K562 (cell line): ENCODE results near the gene ZNF48. TPM values are rescaled to one million over a fixed set of nuclear protein-coding genes. Genes with fewer than 3 reads are reported as not detected.

Experiments used
- ETV6 ChIP-seq, 3 experiments: fragments of 150-350 bp in 1 of 3; sonication (generic) in 1 of 3; formaldehyde crosslinking in 1 of 3; IDR thresholded peaks; 2 replicates each; pipeline versions ENCODE4 v1.6.1 to v1.8.0; 2014 to 2022; ENCODE audit warnings: borderline replicate concordance in 2 of 3, low read depth in 2 of 3, antibody characterized with exemption in 1 of 3, low read length in 1 of 3, mild to moderate bottlenecking in 1 of 3, missing genetic modification reagents in 1 of 3
- HNRNPK ChIP-seq: fragments of 200-400 bp; formaldehyde crosslinking; IDR thresholded peaks from one replicate; pipeline ENCODE4 v1.6.1; 2018; ENCODE audit warnings: mild to moderate bottlenecking, low read depth, low read length; ENCODE audit not compliant: poor library complexity, severe bottlenecking
- MYBL2 ChIP-seq, 2 experiments: fragments of 450-650 bp in 1 of 2; sonication (generic) in 1 of 2; formaldehyde crosslinking in 1 of 2; IDR thresholded peaks; 2 replicates each; pipeline versions ENCODE4 v1.6.1 to v1.8.1; 2017 to 2022; ENCODE audit warnings: borderline replicate concordance in 1 of 2, inconsistent platforms in 1 of 2, low read depth in 1 of 2, mild to moderate bottlenecking in 1 of 2, missing genetic modification reagents in 1 of 2, moderate library complexity in 1 of 2
- NONO ChIP-seq, 2 experiments: fragments of 200-400 bp in 1 of 2; fragments of 450-650 bp in 1 of 2; formaldehyde crosslinking in 1 of 2; IDR thresholded peaks; 2 replicates each; pipeline ENCODE4 v1.6.1; 2017; ENCODE audit warnings: low read depth in 2 of 2, mild to moderate bottlenecking in 2 of 2, moderate library complexity in 2 of 2, low read length in 1 of 2
- PRPF4 ChIP-seq: fragments of 200-400 bp; formaldehyde crosslinking; IDR thresholded peaks from one replicate; pipeline ENCODE4 v1.6.1; 2017; ENCODE audit warnings: low read length, low read depth, mild to moderate bottlenecking; ENCODE audit not compliant: insufficient read depth, poor library complexity, severe bottlenecking
- RBBP5 ChIP-seq: fragments of 200-600 bp; sonication (generic); IDR thresholded peaks from 2 replicates; pipeline ENCODE4 v1.6.1; 2012; ENCODE audit warnings: borderline replicate concordance, mild to moderate bottlenecking, low read length, control low read depth, inconsistent platforms; ENCODE audit not compliant: insufficient read depth, poor library complexity, severe bottlenecking
- RBM39 ChIP-seq: fragments of 200-400 bp; formaldehyde crosslinking; optimal IDR thresholded peaks from 2 replicates; pipeline ENCODE3; 2018; ENCODE audit warnings: low read depth, low read length
- SIN3B ChIP-seq: fragments of 450-650 bp; IDR thresholded peaks from 2 replicates; pipeline ENCODE4 v1.6.1; 2017; ENCODE audit warnings: low read depth, mild to moderate bottlenecking, moderate library complexity
- SMARCE1 ChIP-seq: fragments of 450-650 bp; IDR thresholded peaks from 2 replicates; pipeline ENCODE4 v1.7.1; 2016; ENCODE audit warnings: mild to moderate bottlenecking
- SRF ChIP-seq, 2 experiments: fragments of 250-450, 450-650 bp in 1 of 2; sonication (Bioruptor Pico) in 1 of 2; sonication (generic) in 1 of 2; formaldehyde crosslinking; IDR thresholded peaks; 2 replicates each; pipeline versions ENCODE4 v1.5.0 to v1.5.1; 2020 to 2022; ENCODE audit warnings: mild to moderate bottlenecking in 1 of 2, missing genetic modification reagents in 1 of 2
- TEAD4 ChIP-seq, 2 experiments: sonication (generic) in 1 of 2; formaldehyde crosslinking in 1 of 2; IDR thresholded peaks; 2 replicates each; pipeline versions ENCODE4 v1.6.1 to v1.8.0; 2012 to 2022; ENCODE audit warnings: borderline replicate concordance in 1 of 2, inconsistent platforms in 1 of 2, low read length in 1 of 2, mild to moderate bottlenecking in 1 of 2, missing genetic modification reagents in 1 of 2
- ZBTB17 ChIP-seq: fragments of 450-650 bp; formaldehyde crosslinking; IDR thresholded peaks from 2 replicates; pipeline ENCODE4 v1.4.0; 2020; ENCODE audit warnings: mild to moderate bottlenecking
- ZNF212 ChIP-seq: fragments of 450-650 bp; formaldehyde crosslinking; IDR thresholded peaks from 2 replicates; pipeline ENCODE4 v1.4.0; 2020; ENCODE audit warnings: mild to moderate bottlenecking
- polyA plus RNA-seq, 8 experiments: library from polyadenylated mRNA; depleted of rRNA in 4 of 8; stranded (reverse) in 5 of 8; unstranded in 3 of 8; fragments of >200 nt; fragmentation: Nextera tagmentation in 2 of 8; fragmentation: Illumina TruSeq in 1 of 8; extraction: Ambion mirVana in 2 of 8; extraction: Trizol in 1 of 8; gene quantifications; 2 replicates each; pipeline versions ENCODE4 v1.2.1 to v1.2.3, GENCODE V29; 2011 to 2014; ENCODE audit warnings: inconsistent platforms in 1 of 8, missing spikeins in 1 of 8
- total RNA-seq, 7 experiments: library from RNA; depleted of rRNA in 6 of 7; stranded (reverse); fragments of >200 nt in 6 of 7; fragmentation: Illumina TruSeq in 2 of 7; extraction: Trizol in 2 of 7; gene quantifications; 2 replicates each; pipeline versions ENCODE4 v1.2.1 to v1.2.3, GENCODE V29; 2011 to 2021; ENCODE audit warnings: low replicate concordance in 1 of 7
- TF ChIP-seq, protein P1 (sequence below): fragments of 450-650 bp; IDR thresholded peaks from 2 replicates; pipeline ENCODE4 v1.6.1; 2017; ENCODE audit warnings: mild to moderate bottlenecking, moderate library complexity
- TF ChIP-seq, protein P2 (sequence below): fragments of 250-450 bp; sonication (Bioruptor Pico); IDR thresholded peaks from 2 replicates; pipeline ENCODE4 v1.8.0; 2022; ENCODE audit warnings: inconsistent platforms
- TF ChIP-seq, protein P3 (sequence below): fragments of 450-650 bp; IDR thresholded peaks from 2 replicates; pipeline ENCODE4 v1.6.1; 2017; ENCODE audit warnings: antibody characterized with exemption
- TF ChIP-seq, protein P4 (sequence below): fragments of 250-450 bp; sonication (Bioruptor Pico); IDR thresholded peaks from 2 replicates; pipeline ENCODE4 v1.8.0; 2021; ENCODE audit warnings: mild to moderate bottlenecking, moderate library complexity
- TF ChIP-seq, protein P5 (sequence below): sonication (generic); formaldehyde crosslinking; IDR thresholded peaks from 2 replicates; pipeline ENCODE4 v1.9.0; 2022; ENCODE audit warnings: mild to moderate bottlenecking, missing genetic modification reagents

Gene ZNF48
- total and polyA plus RNA-seq, 9 of the 15 experiments (the other 6 are each of a cell fraction or from before 2014, with no cell fraction given) = 0.38 to 11.6 (median 4.7) TPM

DNA sequence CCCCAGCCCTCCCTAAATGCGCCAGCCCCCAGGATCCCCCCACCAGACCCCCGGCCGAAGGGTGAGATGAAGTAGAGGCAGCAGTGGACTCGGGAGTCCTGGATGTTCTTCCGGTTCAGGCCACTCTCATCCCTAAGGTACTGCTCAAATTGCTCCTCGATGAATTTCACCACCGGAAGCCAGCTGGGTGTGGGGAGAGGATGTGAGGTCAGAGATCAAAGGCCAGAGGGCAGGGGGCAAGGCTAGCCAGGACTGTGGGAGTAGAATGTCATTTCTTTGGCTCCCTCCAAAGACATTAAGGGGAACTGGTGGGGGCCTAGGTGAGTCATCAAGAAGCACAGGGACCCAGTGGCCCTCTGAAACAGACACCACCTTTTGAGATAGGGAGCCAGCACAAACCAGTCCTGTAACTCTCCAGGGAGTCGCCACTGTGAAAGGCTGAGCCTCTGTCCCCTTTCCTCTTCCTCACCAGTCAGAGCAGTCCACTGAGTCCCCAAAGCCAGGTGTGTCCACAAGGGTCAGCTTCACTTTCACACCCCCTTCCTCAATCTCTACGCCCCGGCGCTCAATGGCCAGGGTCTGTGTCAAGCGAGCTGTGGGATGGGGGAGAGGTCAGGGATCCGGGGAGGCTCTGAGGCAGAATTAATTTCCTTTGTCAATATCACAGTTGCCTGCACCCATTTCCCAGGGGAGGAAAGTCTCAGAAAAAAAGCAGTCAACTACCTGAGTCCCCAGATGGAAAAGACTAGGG is 13.8 kb upstream of the ZNF48 start (continued):
- TF ChIP-seq SMARCE1 (peak; percentile 83), ZNF212 (CRISPR knock-in tag) (no peak), ETV6 (IDR thresholded peaks at IDR 0.05; ENCODE audit: borderline replicate concordance in 1 of 2, low read depth in 2 of 2, low read length in 1 of 2) (no peak), ETV6 (CRISPR knock-in tag; IDR thresholded peaks at IDR 0.05; ENCODE audit: borderline replicate concordance) (no peak), NONO (IDR thresholded peaks at IDR 0.05; ENCODE audit: low read depth in 2 of 2, low read length in 1 of 2) (no peak), ZBTB17 (CRISPR knock-in tag) (no peak), RBM39 (no peak), HNRNPK (no peak), TEAD4 (IDR thresholded peaks at IDR 0.05; ENCODE audit: low read length) (peak; percentile 46), TEAD4 (CRISPR knock-in tag; IDR thresholded peaks at IDR 0.05; ENCODE audit: borderline replicate concordance) (no peak), RBBP5 (no peak), SRF (CRISPR knock-in tag; IDR thresholded peaks at IDR 0.05) (no peak), SIN3B (no peak), PRPF4 (no peak), MYBL2 (IDR thresholded peaks at IDR 0.05; ENCODE audit: low read depth) (no peak), MYBL2 (CRISPR knock-in tag; IDR thresholded peaks at IDR 0.05; ENCODE audit: borderline replicate concordance) (no peak)
- TF ChIP-seq, protein P1, sequence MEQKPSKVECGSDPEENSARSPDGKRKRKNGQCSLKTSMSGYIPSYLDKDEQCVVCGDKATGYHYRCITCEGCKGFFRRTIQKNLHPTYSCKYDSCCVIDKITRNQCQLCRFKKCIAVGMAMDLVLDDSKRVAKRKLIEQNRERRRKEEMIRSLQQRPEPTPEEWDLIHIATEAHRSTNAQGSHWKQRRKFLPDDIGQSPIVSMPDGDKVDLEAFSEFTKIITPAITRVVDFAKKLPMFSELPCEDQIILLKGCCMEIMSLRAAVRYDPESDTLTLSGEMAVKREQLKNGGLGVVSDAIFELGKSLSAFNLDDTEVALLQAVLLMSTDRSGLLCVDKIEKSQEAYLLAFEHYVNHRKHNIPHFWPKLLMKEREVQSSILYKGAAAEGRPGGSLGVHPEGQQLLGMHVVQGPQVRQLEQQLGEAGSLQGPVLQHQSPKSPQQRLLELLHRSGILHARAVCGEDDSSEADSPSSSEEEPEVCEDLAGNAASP = no peak
- TF ChIP-seq, protein P2, sequence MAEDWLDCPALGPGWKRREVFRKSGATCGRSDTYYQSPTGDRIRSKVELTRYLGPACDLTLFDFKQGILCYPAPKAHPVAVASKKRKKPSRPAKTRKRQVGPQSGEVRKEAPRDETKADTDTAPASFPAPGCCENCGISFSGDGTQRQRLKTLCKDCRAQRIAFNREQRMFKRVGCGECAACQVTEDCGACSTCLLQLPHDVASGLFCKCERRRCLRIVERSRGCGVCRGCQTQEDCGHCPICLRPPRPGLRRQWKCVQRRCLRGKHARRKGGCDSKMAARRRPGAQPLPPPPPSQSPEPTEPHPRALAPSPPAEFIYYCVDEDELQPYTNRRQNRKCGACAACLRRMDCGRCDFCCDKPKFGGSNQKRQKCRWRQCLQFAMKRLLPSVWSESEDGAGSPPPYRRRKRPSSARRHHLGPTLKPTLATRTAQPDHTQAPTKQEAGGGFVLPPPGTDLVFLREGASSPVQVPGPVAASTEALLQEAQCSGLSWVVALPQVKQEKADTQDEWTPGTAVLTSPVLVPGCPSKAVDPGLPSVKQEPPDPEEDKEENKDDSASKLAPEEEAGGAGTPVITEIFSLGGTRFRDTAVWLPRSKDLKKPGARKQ = no peak
- TF ChIP-seq, protein P3, sequence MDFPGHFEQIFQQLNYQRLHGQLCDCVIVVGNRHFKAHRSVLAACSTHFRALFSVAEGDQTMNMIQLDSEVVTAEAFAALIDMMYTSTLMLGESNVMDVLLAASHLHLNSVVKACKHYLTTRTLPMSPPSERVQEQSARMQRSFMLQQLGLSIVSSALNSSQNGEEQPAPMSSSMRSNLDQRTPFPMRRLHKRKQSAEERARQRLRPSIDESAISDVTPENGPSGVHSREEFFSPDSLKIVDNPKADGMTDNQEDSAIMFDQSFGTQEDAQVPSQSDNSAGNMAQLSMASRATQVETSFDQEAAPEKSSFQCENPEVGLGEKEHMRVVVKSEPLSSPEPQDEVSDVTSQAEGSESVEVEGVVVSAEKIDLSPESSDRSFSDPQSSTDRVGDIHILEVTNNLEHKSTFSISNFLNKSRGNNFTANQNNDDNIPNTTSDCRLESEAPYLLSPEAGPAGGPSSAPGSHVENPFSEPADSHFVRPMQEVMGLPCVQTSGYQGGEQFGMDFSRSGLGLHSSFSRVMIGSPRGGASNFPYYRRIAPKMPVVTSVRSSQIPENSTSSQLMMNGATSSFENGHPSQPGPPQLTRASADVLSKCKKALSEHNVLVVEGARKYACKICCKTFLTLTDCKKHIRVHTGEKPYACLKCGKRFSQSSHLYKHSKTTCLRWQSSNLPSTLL = no peak
- TF ChIP-seq, protein P4, sequence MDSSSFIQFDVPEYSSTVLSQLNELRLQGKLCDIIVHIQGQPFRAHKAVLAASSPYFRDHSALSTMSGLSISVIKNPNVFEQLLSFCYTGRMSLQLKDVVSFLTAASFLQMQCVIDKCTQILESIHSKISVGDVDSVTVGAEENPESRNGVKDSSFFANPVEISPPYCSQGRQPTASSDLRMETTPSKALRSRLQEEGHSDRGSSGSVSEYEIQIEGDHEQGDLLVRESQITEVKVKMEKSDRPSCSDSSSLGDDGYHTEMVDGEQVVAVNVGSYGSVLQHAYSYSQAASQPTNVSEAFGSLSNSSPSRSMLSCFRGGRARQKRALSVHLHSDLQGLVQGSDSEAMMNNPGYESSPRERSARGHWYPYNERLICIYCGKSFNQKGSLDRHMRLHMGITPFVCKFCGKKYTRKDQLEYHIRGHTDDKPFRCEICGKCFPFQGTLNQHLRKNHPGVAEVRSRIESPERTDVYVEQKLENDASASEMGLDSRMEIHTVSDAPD (CRISPR knock-in tag) = no peak
- TF ChIP-seq, protein P5, sequence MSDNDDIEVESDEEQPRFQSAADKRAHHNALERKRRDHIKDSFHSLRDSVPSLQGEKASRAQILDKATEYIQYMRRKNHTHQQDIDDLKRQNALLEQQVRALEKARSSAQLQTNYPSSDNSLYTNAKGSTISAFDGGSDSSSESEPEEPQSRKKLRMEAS (CRISPR knock-in tag) = no peak
